ENCODE results near the gene ECI2.
A peak's percentile ranks its signal among the peaks of the same experiment; 100 is the strongest.

Gene ECI2, protein sequence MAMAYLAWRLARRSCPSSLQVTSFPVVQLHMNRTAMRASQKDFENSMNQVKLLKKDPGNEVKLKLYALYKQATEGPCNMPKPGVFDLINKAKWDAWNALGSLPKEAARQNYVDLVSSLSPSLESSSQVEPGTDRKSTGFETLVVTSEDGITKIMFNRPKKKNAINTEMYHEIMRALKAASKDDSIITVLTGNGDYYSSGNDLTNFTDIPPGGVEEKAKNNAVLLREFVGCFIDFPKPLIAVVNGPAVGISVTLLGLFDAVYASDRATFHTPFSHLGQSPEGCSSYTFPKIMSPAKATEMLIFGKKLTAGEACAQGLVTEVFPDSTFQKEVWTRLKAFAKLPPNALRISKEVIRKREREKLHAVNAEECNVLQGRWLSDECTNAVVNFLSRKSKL

DNA sequence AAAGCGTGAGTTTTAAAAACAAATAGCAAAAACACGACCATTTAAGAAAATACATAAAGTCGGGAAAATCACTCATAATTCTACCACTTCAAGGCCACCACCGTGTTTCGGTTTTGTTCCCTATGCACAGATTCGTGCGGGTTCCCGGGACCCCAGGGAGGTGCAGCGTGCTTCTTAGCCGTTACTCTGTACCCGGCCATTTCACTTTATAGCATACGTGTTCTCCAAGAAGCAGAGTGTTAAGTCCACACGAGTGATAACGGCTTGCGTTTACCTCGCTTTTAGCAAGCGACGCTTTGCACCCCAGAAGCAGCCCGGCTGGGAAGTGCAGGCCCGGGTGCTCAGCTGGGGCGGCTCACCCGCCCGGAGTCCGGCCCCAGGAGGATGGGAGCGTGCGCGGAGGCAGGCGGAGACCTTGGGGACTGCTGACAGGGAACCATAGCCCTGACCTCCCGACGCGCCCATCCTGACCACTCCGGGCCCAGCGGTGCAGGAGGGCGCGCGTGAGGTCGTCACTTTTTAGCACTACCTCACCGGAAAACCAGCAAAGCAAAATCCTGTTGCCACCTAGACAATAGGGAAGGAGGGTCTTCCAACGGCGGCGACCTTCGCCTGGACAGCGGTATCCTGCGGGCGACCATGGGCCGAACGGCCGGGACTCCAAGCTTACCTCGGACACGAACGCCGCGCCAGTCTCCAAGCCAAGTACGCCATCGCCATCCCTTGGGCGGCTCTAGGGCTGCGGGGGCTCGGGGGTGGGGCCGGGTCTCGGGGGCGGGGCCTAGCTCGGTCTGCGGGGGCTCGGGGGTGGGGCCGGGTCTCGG, at the start of gene ECI2:
Gene ECI2, minus strand, starts transcription at position 735 of the 824 bp plus-strand sequence. Its CDS starts 15 bp downstream, at position 720.
- peak; percentile 62 to 64 for DNase-seq

DNA sequence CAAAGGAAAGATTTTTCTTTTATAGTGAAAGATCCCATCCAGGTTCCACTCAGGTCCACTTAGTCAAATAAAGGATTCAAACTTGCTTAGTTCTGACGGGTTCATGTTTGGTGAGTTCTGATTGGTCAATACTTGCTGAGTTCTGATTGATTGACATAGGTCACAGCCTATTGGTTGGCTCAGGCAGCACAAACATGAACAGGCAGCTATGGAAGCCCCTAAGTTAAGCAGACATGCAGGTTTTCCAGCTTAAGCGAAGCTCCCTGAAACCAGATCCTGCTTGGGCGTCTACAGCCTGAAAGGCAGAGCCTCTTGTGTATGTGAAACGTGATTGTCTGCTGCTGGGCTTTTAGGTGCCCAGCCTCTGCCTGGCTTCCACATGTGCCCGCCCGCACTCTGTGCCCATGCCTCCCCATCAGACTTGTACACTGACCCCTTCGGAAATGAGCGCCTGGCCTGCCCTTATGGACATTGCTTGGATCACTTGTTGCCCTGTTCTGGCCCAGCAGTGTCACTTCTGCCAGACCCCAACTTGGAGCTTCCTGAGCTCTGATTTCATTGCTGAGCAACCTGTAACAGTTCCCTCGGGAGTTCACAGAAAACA, 45.4 kb upstream of the ECI2 start:
- no peak for DNase-seq

DNA sequence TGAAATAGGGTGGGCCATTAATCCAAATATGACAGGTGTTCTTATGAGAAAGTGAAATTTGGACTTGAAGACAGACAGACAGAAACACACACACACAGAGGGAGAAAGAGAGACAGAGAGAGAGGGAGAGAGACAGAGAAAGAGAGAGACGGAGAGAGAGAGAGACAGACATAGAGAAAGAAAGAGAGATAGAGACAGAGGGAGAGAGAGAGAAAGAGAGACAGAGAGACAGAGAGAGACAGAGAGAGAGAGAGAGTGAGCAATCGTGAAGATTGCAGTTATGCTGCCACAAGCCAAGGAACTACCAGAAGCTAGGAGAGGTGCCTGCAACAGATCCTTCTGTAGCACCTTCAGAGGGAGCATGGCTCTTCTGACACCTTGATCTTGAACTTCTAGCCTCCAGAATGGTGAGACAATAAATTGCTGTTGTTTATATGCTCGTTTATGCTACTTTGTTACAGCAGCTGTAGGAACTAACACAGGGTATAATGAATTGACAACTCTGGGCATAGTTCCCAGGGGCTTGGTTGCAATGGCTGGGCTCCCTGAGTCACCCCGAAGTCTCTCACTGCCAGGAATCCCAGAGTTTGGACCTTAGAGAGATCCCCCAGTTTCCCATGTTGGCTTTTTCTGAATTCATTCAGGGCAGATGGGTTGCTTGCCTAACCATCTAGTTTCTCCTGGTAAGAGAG, 44.7 kb upstream of the ECI2 start:
- DNase-seq: no peak

DNA sequence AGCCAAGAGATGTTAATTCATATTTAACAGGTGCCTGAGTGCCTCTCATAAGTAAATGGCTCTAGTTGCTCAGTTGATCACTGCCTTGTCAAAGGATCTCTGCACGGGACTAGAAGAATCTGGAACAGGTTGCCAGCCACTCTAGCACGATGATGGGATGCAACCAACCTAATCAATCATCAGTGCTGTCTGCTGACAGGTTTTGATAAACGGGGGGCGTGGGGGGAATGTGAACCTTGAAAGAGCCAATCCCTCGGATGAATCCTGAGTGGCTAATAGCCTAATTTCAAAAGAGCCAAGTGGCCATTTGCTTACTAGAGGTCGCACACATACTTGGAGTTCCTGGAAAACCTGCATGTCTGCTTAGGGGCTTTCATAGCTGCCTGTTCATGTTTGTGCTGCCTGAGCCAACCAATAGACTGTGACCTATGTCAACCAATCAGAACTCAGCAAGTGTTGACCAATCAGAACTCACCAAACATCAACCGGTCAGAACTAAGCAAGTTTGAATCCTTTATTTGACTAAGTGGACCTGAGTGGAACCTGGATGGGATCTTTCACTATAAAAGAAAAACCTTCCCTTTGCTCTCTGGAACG, 43.5 kb upstream of the ECI2 start:
- DNase-seq: no peak

DNA sequence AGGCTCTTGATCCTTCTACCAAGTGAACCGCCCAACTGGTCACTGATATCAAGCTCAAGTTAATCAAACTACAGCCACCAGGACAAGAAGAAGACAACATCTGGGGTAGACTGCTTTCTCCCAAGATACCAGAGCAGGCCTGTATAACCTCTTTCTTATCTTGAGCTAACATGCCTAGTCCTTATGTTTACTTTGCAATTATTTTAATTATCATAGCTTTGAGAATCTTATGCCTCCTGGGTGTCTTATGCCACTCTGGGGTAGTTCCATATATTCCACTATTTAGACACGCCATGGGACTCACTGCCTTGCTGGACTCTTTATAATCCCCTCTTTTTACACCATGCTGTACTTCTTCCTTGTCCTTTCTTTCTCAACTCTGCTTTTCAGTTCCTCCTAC, 41.5 kb upstream of the ECI2 start:
- DNase-seq: no peak

DNA sequence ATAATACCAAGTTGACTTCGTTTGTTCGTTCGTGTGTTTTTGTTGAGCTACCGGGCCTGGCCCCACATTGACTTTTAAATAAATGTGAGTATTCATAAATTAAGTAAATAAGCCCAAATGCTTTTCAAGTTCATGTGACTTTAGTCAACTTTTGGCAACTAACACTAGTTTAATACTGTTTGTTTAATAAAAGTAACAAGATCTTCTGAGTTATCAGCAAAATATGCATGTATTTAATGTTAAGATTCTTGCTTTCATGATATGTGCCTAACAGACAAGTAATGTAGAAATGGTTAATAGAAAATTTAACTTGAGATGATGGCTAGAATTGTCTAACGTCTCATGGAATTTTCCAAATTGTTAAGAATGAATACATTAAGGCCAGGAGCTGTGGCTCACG, 38.7 kb upstream of the ECI2 start:
- DNase-seq: no peak

DNA sequence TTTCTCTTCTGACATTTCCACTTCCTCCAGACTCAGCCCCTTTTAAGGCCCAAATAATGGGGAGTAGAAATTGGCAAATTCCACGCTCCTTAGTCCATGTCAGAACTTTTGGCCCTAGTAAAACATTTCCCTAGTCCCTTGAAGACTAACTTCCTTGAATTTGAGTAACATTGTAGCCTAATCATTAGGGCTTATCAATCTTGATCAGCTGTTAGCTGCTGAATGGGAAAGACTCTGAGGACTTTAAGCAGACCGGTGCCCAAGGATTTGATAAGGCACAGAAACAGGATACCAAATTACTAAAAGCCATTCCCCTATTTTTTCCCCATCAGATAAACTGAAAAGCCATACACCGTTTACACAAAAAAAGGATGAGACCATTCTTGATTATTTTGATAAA, 37.0 kb upstream of the ECI2 start:
- DNase-seq: no peak

DNA sequence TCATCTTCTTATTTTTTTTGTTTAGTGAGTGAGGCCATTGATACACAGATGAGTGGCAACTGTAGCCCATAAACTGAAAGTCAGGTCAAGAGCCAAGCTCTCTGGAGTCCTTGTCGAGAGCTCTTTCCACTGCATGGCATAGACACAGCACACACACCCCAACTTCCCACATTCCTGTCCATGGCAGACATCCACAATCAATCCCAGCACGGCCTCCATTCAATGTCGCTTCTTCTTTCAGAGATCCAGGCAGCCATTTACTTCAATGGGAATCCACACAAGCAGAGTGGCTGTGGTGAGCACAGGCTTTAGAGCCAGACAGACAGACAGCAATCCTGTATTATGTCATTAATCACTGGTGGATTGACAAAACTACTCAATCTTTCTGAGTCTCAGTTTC, 34.9 kb upstream of the ECI2 start:
- DNase-seq: no peak

DNA sequence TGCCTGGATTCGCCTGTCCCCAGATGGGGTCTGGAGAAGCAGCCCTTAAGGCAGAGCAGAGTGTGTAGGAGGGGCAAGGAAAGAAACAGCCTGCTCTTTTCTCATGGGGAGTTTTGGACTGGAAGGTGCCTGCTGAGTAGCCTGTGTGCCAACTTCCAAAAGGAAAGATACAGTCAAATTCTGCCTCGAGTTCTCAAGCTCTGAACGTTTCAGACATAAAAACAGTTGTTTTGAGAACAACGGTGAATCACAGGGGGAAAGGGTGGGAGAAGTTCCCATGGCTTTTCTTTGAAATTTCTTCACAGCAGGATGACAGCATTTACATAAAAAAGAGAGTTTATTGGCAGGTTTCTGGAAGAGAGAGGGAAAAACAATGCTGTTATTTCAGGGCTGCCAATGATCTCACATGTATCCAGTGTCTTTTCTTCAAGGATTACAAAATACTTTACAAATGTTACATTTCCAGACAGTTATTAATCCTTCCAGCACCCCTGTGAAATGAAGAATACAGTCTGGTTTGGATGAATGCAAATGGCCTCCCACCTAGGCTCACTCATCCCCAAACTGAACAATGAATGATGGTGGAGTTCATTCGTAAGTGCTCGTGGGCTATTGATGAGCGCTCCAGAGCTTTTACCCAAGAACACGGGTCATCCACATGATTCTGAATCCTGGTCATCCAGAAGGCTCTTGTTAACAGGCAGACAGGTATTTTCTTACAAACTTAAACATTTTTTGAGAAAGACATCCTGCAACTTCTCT, 33.8 kb upstream of the ECI2 start:
- DNase-seq: no peak

DNA sequence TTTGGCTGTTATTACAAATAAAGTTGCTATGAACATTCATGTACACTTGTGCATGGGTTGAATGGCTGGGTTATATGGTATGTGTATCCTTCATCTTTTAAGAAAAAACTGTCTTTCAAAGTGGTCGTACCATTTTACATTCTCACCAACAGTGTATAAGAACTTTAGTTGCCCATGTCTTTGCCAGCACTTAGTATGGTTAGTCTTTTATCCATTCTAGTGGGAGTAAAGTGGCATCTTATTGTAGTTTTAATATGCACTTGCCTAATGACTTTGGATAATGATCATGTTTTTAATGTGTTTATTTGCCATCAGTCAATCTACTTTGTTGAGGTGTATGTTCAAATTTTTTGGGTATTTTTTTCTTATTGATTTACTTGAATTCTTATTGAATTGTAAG, 32.5 kb upstream of the ECI2 start:
- DNase-seq: no peak

DNA sequence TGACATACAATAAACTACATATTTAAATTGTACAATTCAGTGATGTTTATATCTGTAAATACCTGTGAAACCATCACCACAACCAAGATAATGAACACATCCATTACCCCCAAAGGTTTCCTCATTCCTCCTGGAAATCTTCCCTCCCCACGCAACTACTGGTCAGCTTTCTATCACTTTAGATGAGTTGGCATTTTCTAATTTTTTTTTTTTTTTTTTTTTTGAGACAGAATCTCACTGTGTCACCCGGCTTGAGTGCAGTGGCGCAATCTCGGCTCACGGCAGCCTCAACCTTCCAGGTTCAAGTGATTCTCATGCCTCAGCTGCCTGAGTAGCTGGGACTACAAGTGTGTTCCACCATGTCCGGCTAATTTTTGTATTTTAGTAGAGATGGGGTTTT, 31.7 kb upstream of the ECI2 start:
- DNase-seq: no peak

DNA sequence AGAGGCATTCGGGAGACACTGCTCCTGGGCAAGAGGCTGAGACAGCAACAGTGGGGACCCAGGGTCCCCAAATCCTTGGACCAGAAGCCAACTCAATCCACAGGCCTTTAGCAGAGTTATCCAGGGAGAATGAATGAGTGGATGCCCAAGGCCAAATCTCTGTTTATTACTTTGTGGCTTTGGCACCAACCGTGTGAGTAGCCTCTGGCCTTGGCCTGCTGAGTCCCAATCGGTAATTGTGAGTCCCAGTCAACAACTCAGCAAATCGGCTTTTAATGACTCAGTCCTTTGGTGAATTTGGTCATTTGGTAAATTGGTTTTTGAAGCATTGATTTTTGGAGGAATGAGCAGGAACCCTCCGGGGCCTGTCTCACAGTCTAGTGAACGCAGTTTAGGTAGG, 29.1 kb upstream of the ECI2 start:
- DNase-seq: no peak

DNA sequence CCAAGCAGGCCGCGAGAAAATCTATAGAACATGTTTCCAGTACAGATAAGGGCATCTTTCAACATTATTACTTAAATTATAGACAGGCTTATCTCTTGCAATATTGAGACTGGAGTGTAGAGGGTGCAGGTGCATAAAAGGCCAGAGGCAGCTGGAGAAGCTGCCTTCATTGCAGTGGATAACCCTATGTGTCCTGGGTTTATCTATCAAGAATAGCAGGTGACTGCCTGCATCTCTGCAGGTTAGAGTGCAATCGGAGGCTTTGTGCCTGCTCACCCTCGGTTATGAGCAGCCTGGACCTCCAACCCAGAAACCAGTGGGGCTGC, 28.7 kb upstream of the ECI2 start:
- DNase-seq: no peak

DNA sequence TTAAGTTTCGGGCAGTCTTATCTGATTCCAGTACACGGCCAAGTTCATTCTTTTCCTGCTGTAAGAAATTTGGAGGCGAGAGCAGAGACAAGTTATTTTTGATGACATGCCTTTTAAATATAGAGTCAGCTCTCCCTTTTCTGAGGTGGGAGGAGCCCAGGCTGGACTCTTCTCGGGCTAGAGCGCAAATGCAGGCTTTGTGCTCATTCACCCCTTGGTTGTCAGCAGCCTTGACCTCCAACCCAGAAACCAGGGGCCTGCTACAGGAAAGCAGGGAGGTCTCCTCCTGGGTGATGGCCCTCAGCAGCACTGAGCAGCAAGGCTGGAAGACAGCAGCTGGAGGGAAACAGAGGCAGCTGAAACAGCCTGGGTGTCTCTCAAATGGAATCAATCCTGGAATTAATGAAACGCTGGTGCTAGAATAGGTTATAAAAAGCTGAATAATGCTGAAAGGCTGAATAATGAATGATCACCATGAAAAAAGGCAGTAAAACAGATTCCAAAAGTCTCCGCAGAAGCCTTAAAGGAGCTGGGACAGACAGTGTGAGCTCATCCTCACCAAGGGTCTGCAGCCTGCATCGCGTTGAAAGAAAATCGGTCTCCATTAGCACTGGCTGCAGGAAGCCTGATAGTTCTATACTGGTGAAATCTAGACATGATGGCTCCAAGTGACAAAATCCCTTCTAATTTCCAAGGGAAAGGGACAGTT, 28.2 kb upstream of the ECI2 start:
- DNase-seq: no peak

DNA sequence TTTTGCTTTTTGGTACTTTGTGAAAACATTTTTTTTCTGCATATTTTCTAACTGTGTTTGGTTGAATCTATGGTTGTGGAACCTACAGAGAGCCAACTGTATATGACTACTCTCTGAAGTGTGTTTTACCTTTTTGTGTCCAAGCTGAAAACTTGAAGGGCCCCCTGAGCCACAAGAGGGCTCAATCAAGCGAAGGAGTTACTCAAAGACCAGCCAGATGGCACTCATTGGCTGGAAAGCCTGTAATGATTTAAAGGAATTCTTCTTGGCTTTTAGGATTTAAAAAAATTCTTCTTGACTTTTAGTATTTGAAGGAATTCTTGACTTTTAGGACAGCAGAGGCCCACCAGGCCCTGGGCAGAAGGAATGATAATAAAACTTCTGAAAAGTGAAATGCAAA, 27.0 kb upstream of the ECI2 start:
- no peak for DNase-seq

DNA sequence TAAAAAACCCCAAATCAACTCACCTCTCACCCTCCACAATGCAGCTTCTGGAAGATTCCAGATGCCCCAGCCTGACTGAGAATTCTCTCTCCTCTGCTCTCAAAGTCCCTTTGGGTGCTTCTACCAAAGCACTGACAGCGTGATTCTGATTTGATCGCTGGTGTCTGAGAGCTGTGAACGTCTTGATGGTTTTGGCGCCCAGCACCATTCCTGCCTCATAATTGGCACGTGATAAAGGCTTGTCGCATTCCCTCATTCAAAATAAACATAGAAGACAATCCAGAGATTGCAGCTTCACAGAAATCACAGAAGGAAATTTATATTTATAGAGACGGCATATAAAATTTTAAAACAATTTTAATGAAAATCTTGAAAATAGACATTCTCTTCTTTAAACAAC, 24.1 kb upstream of the ECI2 start:
- no peak for DNase-seq

DNA sequence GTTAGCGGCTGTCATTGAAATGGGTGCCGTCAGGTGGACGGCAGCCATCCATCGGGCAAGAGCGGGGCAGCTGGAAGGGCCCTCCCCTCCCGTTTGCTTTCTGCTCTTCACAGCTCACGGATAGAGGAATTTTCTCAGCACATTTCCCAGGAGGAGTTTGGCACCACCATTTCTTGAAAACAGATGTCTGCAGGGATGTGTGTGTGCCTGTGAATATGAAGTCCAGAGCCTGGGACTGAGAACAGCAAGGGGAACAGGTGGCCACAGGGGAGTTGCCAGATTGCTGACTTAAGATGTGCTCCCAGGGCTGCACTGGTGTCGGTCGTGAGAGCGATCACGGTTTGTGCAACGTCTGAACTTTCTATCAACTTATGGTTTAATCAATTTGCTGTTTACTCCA, 22.1 kb upstream of the ECI2 start:
- DNase-seq: no peak

DNA sequence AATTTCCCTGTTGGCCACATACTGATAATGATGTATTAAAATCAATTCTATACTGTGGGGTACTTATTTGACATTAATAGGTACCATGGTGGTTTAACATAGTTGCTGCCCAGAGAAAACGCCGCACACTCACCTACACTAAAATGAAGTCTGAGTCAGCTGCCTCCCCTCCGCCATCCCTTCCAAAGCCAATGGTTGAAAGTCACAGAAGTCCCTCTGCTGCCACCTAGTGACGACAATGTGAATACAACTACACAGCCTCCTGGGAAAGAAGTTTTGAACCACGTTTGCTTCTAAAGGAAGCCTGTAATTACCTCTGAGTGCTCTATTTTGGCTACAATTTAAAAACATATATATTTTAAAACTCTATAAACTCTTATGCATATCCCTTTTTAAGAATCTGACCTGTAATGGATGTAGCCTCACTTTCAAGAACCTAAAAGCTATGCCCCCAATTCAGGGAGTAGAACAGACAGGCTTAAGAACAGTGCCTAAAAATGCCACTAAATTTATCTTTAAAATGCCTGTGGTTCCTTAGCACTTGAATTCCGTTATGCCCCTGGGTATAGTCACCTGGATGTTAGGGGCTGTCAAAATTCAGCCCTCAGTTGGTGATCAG, 20.6 kb upstream of the ECI2 start:
- DNase-seq: peak; percentile 59 to 91

DNA sequence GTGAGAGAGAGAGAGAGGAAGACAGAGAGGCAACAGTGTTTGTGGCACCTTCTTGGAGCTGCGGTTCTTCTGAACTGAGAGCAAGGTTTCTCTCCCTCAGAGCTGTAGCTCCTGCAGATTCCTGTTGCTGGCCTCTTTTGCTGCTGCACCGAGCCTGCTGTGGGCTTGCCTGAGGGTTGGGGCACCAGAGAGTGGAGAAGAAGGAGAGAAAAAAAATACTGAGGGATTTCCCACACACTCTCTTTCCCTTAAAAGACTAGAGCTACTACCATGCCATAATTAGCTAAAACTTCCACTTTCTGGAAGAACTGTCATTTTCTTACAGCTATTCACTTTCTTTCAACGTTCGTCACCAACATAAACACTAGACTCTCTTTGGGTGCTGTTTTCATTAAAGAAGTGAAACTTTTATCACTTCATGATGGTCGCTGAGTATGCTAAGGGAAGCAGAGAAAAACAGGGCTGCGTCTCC, 18.2 kb upstream of the ECI2 start:
- DNase-seq: no peak

DNA sequence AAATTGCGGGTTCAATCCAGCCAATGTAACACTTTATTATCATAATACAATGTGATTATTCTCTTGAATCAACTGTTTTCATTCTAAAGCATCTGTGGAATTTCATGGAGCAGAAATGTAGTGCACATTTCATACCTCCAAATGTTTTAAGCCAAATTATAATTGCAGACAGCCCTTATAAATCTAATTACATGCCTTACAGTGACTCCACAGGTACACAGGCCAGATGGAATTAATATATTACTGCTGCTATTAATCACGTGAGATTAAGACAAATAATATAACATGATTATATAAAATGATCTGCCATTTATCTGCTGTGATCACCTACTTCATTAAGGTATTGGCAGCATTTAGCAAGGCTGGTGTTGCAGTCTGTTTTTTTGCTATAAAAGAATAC, 9.7 kb upstream of the ECI2 start:
- DNase-seq: no peak

DNA sequence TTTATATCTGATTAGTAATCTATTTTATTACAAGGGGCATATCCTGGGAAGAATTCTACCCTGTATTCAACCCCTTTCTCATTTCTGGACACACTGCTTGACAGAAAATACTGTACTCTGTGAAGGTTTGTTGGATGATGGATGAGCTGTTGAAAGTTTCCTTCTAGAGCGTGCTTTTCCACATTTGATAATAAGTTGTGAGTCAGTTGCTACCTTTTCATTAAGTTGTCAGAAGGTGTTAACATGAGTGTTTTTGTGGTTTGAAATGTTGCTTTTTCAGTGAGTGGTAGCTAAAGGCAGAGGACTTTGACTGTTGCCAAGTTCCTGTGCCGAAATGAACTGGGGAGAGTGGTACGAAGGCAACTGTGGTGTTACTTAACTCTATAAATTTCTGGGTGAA, 3.9 kb upstream of the ECI2 start:
- no peak for DNase-seq

Measured in inflammatory macrophage treated with lipopolysaccharide for 1 hour (primary cell).